Keratinocyte (primary cell): Measurements from ENCODE around the gene TCTN1.
"Not testable (repeated sequence)": the region's sequence is repeated elsewhere in the genome, so short reads cannot be mapped to it uniquely, and the experiment has no call there.

Experiments used
- EZH2 ChIP-seq: IDR thresholded peaks from one replicate; pipeline ENCODE4 v1.6.1; 2012; ENCODE audit warnings: inconsistent platforms, mild to moderate bottlenecking, low read length, moderate library complexity
- TF ChIP-seq, protein P1 (sequence below), 3 experiments: IDR thresholded peaks in 1 of 3; conservative IDR thresholded peaks in 1 of 3; optimal IDR thresholded peaks in 1 of 3; 2 replicates in 2 of 3; 3 replicates in 1 of 3; pipeline versions ENCODE3 to v1.5.1; 2011; ENCODE audit warnings: low read length in 3 of 3, mild to moderate bottlenecking in 3 of 3, moderate library complexity in 2 of 3, control low read depth in 1 of 3, inconsistent platforms in 1 of 3; ENCODE audit not compliant: insufficient read depth in 2 of 3; ENCODE audit errors: extremely low read depth in 1 of 3

DNA sequence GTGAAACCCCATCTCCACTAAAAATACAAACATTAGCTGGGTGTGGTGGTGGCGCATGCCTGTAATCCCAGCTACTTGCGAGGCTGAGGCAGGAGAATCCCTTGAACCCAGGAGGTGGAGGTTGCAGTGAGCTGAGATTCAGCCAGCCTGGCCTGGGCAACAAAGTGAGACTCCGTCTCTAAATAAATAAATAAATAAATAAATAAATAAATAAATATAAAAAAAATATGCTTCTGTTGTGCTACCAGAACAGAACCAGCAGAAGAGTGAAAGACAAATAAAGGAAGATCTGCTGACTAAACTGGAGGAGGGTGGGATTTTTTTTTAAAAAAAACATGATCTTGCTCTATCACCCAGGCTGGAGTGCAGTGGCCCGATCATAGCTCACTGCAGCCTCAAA, 21.0 kb upstream of the TCTN1 start:
- TF ChIP-seq, protein P1, sequence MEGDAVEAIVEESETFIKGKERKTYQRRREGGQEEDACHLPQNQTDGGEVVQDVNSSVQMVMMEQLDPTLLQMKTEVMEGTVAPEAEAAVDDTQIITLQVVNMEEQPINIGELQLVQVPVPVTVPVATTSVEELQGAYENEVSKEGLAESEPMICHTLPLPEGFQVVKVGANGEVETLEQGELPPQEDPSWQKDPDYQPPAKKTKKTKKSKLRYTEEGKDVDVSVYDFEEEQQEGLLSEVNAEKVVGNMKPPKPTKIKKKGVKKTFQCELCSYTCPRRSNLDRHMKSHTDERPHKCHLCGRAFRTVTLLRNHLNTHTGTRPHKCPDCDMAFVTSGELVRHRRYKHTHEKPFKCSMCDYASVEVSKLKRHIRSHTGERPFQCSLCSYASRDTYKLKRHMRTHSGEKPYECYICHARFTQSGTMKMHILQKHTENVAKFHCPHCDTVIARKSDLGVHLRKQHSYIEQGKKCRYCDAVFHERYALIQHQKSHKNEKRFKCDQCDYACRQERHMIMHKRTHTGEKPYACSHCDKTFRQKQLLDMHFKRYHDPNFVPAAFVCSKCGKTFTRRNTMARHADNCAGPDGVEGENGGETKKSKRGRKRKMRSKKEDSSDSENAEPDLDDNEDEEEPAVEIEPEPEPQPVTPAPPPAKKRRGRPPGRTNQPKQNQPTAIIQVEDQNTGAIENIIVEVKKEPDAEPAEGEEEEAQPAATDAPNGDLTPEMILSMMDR (optimal IDR thresholded peaks at IDR 0.05 in 1 of 3, IDR thresholded peaks at IDR 0.05 in 1 of 3, conservative IDR thresholded peaks at IDR 0.05 in 1 of 3; ENCODE audit: extremely low read depth in 1 of 3, insufficient read depth in 2 of 3, low read length in 3 of 3), result not testable (repeated sequence)
- TF ChIP-seq EZH2, result not testable (repeated sequence)
